HG03571 (cell line): ENCODE measurements around the gene SAMD11.

Source experiments
- ATAC-seq: cut with Tn5 transposase; IDR thresholded peaks from one replicate; pipeline ENCODE4 v1.9.1; 2021; ENCODE audit not compliant: unreplicated experiment

SAMD11 gene

GRCh38 chr1:931380-932172, 7.9 kb downstream of the SAMD11 start:
- ATAC-seq, result no peak

- ATAC-seq, result no peak
Measured at GRCh38 chr1:932173-932510, 8.4 kb downstream of the SAMD11 start.

DNA sequence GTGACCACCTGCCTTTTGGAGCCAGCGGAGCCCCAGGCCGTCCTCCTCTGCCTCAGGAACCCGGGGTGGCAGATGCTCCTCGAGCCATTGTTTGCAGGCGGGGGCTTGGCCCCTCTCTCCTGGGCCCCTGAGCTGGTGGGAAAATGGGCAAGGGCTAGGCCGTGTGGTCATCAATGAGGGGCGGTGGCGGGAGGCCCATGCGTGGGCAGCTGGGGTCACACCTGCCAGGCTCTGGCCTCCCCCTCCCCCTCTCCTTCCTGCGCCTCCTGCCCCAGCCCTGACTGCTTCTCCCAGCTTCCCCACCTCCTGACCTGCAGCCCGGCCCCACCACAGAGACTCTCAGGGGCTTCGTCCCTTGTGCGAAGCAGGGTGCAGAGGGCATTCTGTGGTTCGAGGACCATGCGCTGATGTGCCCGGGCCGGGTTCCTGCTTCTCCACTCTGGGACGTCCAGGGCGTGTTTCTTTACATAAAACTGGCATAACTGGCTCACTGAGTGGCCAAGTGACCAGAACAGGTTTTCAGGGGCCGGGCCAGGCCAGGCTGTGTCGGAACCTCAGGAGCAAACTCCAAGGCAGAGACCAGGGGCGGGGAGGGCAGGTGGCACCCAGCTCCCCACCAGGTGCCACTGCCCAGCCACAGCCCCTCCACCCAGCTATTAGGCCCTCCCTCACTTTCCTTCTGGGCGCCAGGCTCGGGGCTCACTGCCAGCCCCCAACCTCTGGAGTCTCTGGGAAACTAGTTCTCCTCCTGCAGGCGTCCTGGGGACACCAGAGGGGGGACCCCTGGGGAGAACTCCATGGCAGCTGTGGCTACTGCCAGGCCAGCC, 9.3 kb downstream of the SAMD11 start:
- no peak for ATAC-seq

DNA sequence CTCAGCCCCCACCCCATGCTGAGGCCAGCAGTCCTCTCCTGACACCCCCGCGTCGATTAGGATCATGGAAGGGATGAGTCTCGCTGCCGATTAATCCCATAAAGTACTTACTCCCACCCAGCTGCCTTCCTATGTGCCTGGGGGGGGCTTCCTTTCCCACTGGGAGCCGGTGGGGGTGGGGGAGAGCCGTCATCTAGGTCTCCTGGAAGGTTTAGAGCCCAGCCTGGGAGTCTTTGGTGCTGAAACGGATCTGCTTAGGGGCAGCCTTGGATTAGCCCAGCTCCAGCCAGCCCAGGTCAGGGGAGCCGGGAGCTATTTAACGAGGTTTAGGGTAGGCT, 9.8 kb downstream of the SAMD11 start:
- no peak for ATAC-seq

DNA sequence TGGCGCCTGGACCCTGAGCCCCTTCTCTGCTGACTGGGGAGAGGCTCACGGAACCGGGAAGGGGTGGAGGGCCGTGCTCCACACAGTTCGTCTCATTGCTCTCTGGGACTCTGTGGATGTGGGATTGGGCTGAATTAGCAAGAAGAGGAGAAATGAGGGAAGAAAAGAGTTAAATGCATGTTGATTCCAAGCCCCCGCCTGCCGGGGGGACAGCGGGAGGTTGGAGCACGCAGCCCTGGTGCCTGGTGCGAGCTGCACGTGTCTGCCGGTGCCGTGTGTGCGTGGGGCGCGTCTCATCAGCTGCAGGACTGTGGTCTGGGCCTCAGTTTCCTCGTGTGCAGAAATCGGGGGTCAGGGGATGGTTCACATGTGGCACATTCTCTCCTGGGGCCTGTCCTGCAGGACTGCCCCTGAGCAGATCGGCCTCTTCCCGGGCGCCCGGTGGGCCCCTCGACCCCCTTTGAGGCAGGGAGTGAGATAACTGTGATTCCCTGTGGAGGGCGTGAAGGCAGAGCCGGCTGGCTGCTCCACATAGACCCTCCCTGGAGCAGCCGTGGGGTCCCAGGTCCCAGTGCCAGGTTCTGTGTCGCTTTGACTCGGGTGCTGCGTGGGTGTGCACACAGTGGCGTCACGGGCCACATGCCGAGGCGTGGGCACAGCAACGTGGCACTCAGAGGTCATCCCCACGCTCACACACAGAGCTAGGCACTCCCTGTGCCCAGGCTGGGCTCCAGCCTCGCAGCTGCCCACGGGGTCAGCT, 11.4 kb downstream of the SAMD11 start:
- no peak for ATAC-seq

DNA sequence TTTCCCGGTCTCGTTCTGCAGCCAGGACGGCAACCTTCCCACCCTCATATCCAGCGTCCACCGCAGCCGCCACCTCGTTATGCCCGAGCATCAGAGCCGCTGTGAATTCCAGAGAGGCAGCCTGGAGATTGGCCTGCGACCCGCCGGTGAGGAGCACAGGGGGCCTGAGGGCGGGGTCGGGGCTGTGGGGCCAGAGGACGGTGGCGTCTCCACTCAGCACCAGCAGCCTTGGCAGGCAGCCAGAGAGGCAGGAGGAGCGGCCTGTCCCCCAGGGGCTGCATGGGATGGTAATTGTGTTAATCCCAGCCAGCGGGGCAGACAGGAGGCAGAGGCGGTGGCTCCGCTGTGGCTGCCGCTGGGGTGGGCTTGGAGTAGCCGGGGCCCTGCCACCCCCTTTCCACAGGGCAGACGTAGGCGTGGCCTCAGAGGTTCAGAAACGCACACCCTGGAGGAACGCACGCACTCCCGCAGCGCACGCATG, 12.1 kb downstream of the SAMD11 start:
- ATAC-seq, result no peak

- no peak for ATAC-seq
Measured at GRCh38 chr1:936348-937264, 12.9 kb downstream of the SAMD11 start.

GRCh38 chr1:937521-937920, 13.8 kb downstream of the SAMD11 start:
- no peak for ATAC-seq

- ATAC-seq, result no peak
Measured at GRCh38 chr1:938088-938683, 14.5 kb downstream of the SAMD11 start.

DNA sequence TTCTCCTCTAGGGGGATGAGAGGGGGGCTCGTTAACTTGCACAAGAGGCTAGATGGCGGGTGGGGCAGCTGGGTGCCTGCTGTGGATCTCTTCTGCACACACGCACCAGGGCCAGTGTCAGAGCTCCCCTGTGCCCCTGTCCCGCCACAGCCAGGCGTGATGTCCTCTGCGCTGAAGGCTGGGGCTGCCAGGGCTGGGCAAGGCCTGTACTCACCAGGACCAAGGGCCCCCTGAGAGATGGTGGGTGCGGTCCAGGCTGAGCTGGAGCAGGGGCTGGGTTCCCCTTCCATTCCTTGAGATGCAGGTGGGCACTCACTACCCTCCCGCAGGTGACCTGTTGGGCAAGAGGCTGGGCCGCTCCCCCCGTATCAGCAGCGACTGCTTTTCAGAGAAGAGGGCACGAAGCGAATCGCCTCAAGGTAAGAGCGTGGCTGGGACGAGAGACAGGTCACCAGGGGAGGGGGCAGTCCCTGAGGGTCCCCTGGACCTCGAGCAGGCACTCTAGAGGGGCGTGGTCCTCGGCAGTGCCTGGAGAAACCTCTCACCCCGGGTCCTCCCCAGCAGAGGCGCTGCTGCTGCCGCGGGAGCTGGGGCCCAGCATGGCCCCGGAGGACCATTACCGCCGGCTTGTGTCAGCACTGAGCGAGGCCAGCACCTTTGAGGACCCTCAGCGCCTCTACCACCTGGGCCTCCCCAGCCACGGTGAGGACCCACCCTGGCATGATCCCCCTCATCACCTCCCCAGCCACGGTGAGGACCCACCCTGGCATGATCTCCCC, 15.2 kb downstream of the SAMD11 start:
- ATAC-seq, result no peak

GRCh38 chr1:939511-940106, 15.9 kb downstream of the SAMD11 start:
- ATAC-seq, result no peak

- no peak for ATAC-seq
Measured at GRCh38 chr1:940107-941014, 16.6 kb downstream of the SAMD11 start.

GRCh38 chr1:941015-941587, 17.4 kb downstream of the SAMD11 start:
- no peak for ATAC-seq

- no peak for ATAC-seq
Measured at GRCh38 chr1:941588-942383, 18.1 kb downstream of the SAMD11 start.

- ATAC-seq, result no peak
Measured at GRCh38 chr1:942411-942821, 18.7 kb downstream of the SAMD11 start.

GRCh38 chr1:942864-943533, 19.3 kb downstream of the SAMD11 start:
- no peak for ATAC-seq
